Measurements from ENCODE around the gene HBM.

Gene HBM

GRCh38 chr16:143047-143446, 22.7 kb upstream of the HBM start:
- Histone ChIP-seq H3K4me3 (IDR thresholded peaks at IDR 0.05; ENCODE audit: insufficient read depth, low read depth, low read length) (no peak overlapping the region), H3K4me2 (no peak overlapping the region), H3K79me2 (ENCODE audit: insufficient read depth, low read depth) (no peaks in the 10 kb centered on the region), H2AFZ (ENCODE audit: low read depth) (no peak overlapping the region), H3K27me3 (ENCODE audit: insufficient read depth, low read depth) (peaks cover 36% of the 10 kb centered on the region; the same call in 1 of the 2 replicates), H3K9ac (no peak overlapping the region; the same call in 1 of the 2 replicates), H3K4me1 (ENCODE audit: low read depth, poor library complexity, severe bottlenecking) (no peaks in the 10 kb centered on the region), H3K27ac (no peak overlapping the region), H4K20me1 (ENCODE audit: insufficient read depth) (no peaks in the 10 kb centered on the region), H3K36me3 (ENCODE audit: insufficient read depth) (no peaks in the 10 kb centered on the region)
- TF ChIP-seq CTCF (conservative IDR thresholded peaks at IDR 0.05; ENCODE audit: low read depth, low read length): no peak

DNA sequence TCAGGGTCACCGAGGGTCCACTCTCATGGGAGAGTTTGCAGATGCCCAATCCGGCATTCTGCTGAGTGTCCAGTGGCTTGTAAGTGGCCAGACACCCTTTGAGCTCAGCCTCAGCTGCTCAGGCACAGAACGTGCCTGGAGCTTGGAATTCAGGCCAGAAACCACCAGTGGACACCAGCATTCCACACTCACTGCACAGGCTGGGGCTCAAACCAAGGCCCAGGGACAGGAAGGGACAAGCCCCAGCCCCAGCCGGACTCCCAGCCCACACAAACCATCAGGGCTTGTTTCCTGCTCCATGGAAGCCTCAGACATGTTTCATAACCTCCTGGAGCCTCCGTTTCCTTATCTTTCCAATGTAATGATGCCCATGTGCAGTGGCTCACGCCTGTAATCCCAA, 22.3 kb upstream of the HBM start:
- no peak overlapping the region for H3K4me3 ChIP-seq (IDR thresholded peaks at IDR 0.05; ENCODE audit: insufficient read depth, low read depth, low read length)
- no peaks in the 10 kb centered on the region for H3K79me2 ChIP-seq (ENCODE audit: insufficient read depth, low read depth)
- no peaks in the 10 kb centered on the region for H3K36me3 ChIP-seq (ENCODE audit: insufficient read depth)
- no peak overlapping the region for H2AFZ ChIP-seq (ENCODE audit: low read depth)
- peaks cover 40% of the 10 kb centered on the region; the same call in 1 of the 2 replicates for H3K27me3 ChIP-seq (ENCODE audit: insufficient read depth, low read depth)
- no peak overlapping the region for H3K27ac ChIP-seq
- no peak for TF ChIP-seq CTCF (conservative IDR thresholded peaks at IDR 0.05; ENCODE audit: low read depth, low read length)
- no peak overlapping the region for H3K4me2 ChIP-seq
- no peak overlapping the region for H3K9ac ChIP-seq
- no peaks in the 10 kb centered on the region for H3K4me1 ChIP-seq (ENCODE audit: low read depth, poor library complexity, severe bottlenecking)
- H4K20me1 ChIP-seq (ENCODE audit: insufficient read depth): no peaks in the 10 kb centered on the region

DNA sequence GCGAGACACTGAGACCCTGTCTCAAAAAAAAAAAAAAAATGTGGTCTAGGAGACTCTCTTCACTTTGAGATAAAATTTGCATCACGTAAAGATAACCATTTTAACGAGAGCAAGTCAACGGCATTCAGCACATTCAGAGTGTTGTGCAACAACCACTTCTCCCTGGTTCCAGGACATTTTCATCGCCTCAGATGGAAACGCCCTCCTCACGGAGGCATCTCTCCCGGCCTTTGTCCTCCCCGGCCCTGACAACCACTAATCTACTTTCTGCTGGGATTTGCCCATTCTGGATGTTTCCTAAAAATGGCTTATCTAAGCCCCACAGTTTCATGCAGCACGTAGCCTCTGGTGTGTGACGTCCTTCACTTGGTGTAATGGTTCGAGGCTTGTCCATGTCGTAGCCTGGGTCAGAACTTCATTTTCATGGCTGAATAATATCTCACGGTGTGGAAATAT, 21.0 kb upstream of the HBM start:
- Histone ChIP-seq H3K27ac (no peak overlapping the region), H3K9ac (no peak overlapping the region), H3K4me3 (IDR thresholded peaks at IDR 0.05; ENCODE audit: insufficient read depth, low read depth, low read length) (no peak overlapping the region), H4K20me1 (ENCODE audit: insufficient read depth) (no peaks in the 10 kb centered on the region), H2AFZ (ENCODE audit: low read depth) (no peak overlapping the region), H3K36me3 (ENCODE audit: insufficient read depth) (no peaks in the 10 kb centered on the region), H3K27me3 (ENCODE audit: insufficient read depth, low read depth) (peaks cover 54% of the 10 kb centered on the region), H3K79me2 (ENCODE audit: insufficient read depth, low read depth) (no peaks in the 10 kb centered on the region), H3K4me2 (no peak overlapping the region), H3K4me1 (ENCODE audit: low read depth, poor library complexity, severe bottlenecking) (no peaks in the 10 kb centered on the region)
- no peak for TF ChIP-seq CTCF (conservative IDR thresholded peaks at IDR 0.05; ENCODE audit: low read depth, low read length)

- H3K27me3 ChIP-seq (ENCODE audit: insufficient read depth, low read depth): peaks cover 70% of the 10 kb centered on the region
- H3K79me2 ChIP-seq (ENCODE audit: insufficient read depth, low read depth): no peaks in the 10 kb centered on the region
- no peaks in the 10 kb centered on the region for H3K36me3 ChIP-seq (ENCODE audit: insufficient read depth)
- no peak overlapping the region for H3K9ac ChIP-seq
- TF ChIP-seq CTCF (conservative IDR thresholded peaks at IDR 0.05; ENCODE audit: low read depth, low read length): no peak
- no peaks in the 10 kb centered on the region for H4K20me1 ChIP-seq (ENCODE audit: insufficient read depth)
- no peak overlapping the region for H3K27ac ChIP-seq
- no peaks in the 10 kb centered on the region for H3K4me1 ChIP-seq (ENCODE audit: low read depth, poor library complexity, severe bottlenecking)
- H2AFZ ChIP-seq (ENCODE audit: low read depth): no peak overlapping the region
- no peak overlapping the region for H3K4me3 ChIP-seq (IDR thresholded peaks at IDR 0.05; ENCODE audit: insufficient read depth, low read depth, low read length)
- H3K4me2 ChIP-seq: no peak overlapping the region
These were observed 19.1 kb upstream of the HBM start for GRCh38 chr16:146646-147045.
